ENCODE data around the gene STYX.

- TF ChIP-seq RFX5 (IDR thresholded peaks at IDR 0.05; ENCODE audit: borderline replicate concordance, low read depth, low read length) = no peak
- TF ChIP-seq MAFK (IDR thresholded peaks at IDR 0.05; ENCODE audit: low read depth, low read length) = no peak
- TF ChIP-seq POLR2A (IDR thresholded peaks at IDR 0.05; ENCODE audit: control extremely low read depth in 1 of 2, low read depth in 2 of 2, low read length in 2 of 2) = no peak
- TF ChIP-seq TCF12 (IDR thresholded peaks at IDR 0.05; ENCODE audit: low read depth, low read length) = no peak
- no peak for TF ChIP-seq CTCF (IDR thresholded peaks at IDR 0.05; ENCODE audit: control extremely low read depth in 1 of 3, insufficient read depth in 1 of 3, low read depth in 1 of 3, low read length in 3 of 3)
- no peak for TF ChIP-seq TEAD4 (IDR thresholded peaks at IDR 0.05; ENCODE audit: low read depth, low read length)
- no peak for TF ChIP-seq SIN3A (conservative IDR thresholded peaks at IDR 0.05 in 1 of 2, IDR thresholded peaks at IDR 0.05 in 1 of 2; ENCODE audit: low read depth in 1 of 2, low read length in 2 of 2)
- TF ChIP-seq CEBPB (IDR thresholded peaks at IDR 0.05; ENCODE audit: low read depth, low read length) = no peak
- TF ChIP-seq ASH2L (IDR thresholded peaks at IDR 0.05; ENCODE audit: low read length) = no peak
These were observed 38.8 kb upstream of the STYX start for GRCh38 chr14:52690983-52691760.

Data from H1 (cell line).